Right cardiac atrium (tissue), 5 donors: ENCODE results near the gene TIAL1. TPM values are rescaled to one million over a fixed set of nuclear protein-coding genes. Genes with fewer than 3 reads are reported as not detected.
"Not testable (repeated sequence)": the region's sequence is repeated elsewhere in the genome, so short reads cannot be mapped to it uniquely, and the experiment has no call there.

Experiments used
- ATAC-seq, 2 donors: fragments of 200-7000 bp; cut with Tn5 transposase; one replicate each; pipeline versions ENCODE4 v1.8.0 to v1.9.1; 2020; ENCODE audit warnings: moderate library complexity in 2 of 2, mild to moderate bottlenecking in 1 of 2
- DNase-seq, 3 donors: peaks; one replicate each; pipeline ENCODE4 v3.0.0-alpha.2; 2020
- H3K27ac ChIP-seq: one replicate; pipeline ENCODE4 v1.5.1; 2013; ENCODE audit warnings: mild to moderate bottlenecking, low read length, control low read depth, moderate library complexity
- H3K27me3 ChIP-seq: one replicate; pipeline ENCODE4 v1.6.1; 2013; ENCODE audit not compliant: control insufficient read depth, insufficient read depth
- H3K4me1 ChIP-seq: one replicate; pipeline ENCODE4 v1.6.1; 2013; ENCODE audit warnings: low read length; ENCODE audit not compliant: control insufficient read depth, insufficient read depth
- H3K4me3 ChIP-seq: one replicate; pipeline ENCODE4 v1.5.1; 2013; ENCODE audit warnings: low read length, control low read depth
- H3K9me3 ChIP-seq: one replicate; pipeline ENCODE4 v1.6.1; 2013; ENCODE audit warnings: low read length; ENCODE audit not compliant: control insufficient read depth
- WGBS: extraction: QIAGEN DNeasy Blood & Tissue Kit; methylation state at CpG from one replicate; pipeline ENCODE4 v1.1.7; 2013; 5-methylcytosine and 5-hydroxymethylcytosine counted together
- intact Hi-C, 4 donors: fragments of 100-400 bp; cut with DNase I; formaldehyde crosslinking; loops; one replicate each; pipeline versions ENCODE4 v1.11.0 to v1.14.0; 2022 to 2023
- polyA plus RNA-seq: library from polyadenylated mRNA; stranded (reverse); fragments of 200-250 nt; gene quantifications from one replicate; pipeline ENCODE4 v1.2.3, GENCODE V29; 2013
- total RNA-seq, 4 donors: library from RNA; stranded (reverse); fragmentation: NEBNext Ultra II Directional; extraction: Animal tissue kit (Norgen Biotek cat#: 25700); gene quantifications; one replicate each; pipeline ENCODE4 v1.2.1, GENCODE V29; 2021
- donor health status: healthy with polysubstance abuse.
- donor health status: DM: no; HTN: yes; CAD: no.
- donor health status: DM: no; HTN: no; CAD: no.
- donor health status: DM: no; HTN: yes; CAD: no; lungs with severe emphysema.
- donor health status: DM: yes; HTN: yes; CAD: no.

TIAL1 gene
- total and polyA plus RNA-seq, 5 donors = 37.7 to 92.6 (median 84.1) TPM

DNA sequence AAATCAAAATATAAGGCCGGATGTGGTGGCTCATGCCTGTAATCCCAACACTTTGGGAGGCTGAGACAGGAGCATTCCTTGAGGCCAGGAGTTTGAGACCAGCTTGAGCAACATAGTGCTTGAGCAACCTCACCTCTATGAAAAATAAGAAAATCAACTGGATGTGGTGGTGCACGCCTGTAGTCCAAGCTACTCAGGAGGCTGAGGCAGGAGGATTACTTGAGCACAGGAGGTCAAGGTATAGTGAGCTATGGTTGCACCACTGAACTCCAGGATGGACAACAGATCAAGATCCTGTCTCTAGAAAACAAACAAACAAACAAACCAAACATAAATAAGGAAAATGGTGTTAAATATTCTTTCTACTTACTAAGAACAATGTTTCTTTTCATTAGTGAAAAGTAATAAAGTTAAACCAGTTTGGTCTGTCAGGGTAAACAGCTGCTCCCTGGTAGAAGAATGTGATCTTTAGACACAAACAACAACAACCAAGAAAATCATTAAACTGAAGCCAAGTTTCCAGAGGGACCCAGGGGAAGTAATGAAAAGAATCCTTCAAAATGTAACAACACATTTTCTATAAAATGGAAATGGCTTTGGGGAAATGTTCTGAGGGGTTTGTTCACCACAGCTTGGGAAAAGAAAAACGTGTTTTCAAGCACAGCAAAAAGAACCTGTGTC, 36.9 kb upstream of the TIAL1 start:
- ATAC-seq = no peak
- peak overlapping the region; percentile 58 for H3K27ac ChIP-seq
- no peak overlapping the region for H3K4me3 ChIP-seq
- no peaks in the 10 kb centered on the region for H3K4me1 ChIP-seq
- DNase-seq = no peak
- intact Hi-C loops = no loop called here
- H3K9me3 ChIP-seq = no peaks in the 10 kb centered on the region
- H3K27me3 ChIP-seq = no peaks in the 10 kb centered on the region
- WGBS = 76% methylated on average over 3 of the region's 3 CpGs

DNA sequence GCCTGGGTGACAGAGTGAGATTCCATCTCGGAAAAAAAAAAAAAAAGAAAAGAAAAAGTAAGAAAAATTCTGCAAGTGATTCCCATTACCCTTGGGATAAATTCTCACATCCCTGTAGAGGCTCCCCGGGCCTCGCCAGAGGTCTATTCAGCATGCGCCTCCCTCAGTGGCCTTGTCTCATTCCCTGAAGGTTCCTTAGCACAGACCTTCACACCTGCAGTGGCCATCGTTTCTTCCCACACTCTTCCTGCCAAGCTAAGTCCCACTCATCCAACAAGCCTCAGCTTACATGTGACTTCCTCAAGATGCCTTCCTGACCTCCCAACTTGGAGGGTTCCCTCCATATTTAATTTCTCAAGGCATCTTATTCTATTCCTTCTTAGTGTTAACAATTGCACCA, 33.5 kb upstream of the TIAL1 start:
- intact Hi-C loops = no loop called here
- Histone ChIP-seq H3K27ac (no peak overlapping the region), H3K27me3 (no peaks in the 10 kb centered on the region), H3K4me1 (no peaks in the 10 kb centered on the region), H3K9me3 (no peaks in the 10 kb centered on the region), H3K4me3 (no peak overlapping the region)
- ATAC-seq = no peak
- 84% methylated on average over 5 of the region's 5 CpGs for WGBS
- DNase-seq = no peak

DNA sequence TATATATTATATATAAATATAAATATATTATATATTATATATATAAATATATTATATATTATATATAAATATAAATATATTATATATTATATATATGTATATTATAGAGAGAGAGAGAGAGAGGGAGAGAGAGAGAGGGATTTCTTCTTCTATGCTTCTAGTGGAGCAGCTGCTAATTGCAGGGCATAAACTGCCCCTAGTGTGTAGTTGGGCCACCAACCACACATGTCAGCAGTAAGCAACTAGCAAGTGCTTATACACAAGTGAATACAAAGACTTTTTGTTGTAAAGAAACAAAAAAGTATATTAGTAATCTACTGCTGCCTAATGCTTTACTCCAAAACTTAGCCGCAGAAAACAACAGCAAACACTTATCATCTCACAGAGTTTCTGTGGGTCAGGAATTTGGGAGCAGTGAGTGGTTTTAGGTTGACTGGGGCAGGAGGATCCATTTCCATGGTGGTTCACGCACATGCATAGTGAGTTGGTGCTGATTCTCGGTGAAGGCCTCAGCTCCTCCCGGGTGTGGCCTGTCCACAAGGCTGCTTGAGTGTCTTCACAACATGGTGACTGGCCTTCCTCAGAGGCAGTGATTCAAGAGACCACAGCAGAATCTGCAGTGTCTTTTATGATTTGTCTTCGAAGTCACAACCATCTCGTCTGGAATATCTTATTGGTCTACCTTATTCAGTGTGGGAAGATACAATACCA, 29.0 kb upstream of the TIAL1 start:
- 93% methylated on average over 6 of the region's 6 CpGs for WGBS
- Histone ChIP-seq H3K27me3 (no peaks in the 10 kb centered on the region), H3K27ac (no peak overlapping the region), H3K9me3 (no peaks in the 10 kb centered on the region), H3K4me1 (no peaks in the 10 kb centered on the region), H3K4me3 (no peak overlapping the region)
- intact Hi-C loops = no loop called here
- ATAC-seq (no peak), DNase-seq (no peak)

DNA sequence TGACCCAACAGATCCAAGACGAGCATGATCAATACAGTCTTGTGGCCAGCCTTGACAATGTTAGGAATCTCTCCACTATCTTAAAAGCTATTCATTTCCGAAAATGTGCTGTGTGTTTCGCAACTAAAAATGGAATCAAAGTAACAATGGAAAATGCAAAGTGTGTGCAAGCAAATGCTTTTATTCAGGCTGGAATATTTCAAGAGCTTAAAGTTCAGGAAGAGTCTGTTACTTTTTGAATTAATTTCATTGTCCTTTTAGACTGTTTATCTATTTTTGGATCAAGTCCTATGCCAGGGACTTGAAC, 24.3 kb upstream of the TIAL1 start:
- Histone ChIP-seq H3K27ac (no peak overlapping the region), H3K4me3 (no peak overlapping the region), H3K27me3 (no peaks in the 10 kb centered on the region), H3K4me1 (peaks cover 3% of the 10 kb centered on the region), H3K9me3 (no peaks in the 10 kb centered on the region)
- WGBS = 62% methylated on average over 3 of the region's 3 CpGs
- intact Hi-C loops = no loop called here
- ATAC-seq = no peak
- no peak for DNase-seq

DNA sequence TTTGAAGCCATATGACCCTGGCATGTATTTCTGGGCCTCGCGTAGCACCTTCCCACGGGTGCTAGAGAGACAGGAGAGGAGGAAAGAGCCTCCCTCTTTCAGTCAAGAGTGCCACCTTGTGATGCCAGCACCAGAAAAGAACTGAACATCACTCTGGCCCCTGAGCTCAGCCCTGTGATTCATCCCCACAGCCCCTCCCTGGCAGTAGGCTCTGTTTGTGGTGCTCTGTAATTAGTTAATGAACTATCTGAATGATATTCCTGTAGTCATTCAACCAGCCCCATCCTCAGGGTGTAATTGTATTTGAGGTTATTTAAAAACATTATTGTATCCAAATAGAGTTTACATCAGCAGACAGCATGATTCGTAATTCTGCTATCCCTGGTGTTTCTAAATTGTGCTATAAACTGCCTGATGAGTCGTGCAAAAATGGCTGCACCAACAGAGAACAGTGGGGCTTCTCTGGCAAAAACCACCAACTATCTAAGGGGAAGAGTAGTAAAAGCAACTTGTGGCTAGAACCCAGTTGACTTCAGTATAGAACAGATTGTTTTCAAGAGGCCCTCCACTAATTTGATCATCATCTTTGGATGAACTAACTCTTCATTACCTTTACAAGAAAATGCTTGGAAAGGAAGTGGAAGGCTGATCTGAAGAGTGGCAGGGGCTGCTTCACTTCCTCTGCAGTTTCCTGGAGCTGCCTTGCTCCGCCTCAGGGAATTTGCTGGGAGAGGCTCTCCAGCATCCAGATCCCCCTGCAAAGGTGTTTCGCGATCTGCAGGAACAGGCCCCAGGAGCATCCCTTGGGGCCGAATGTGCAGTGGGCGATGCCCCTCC, 23.7 kb upstream of the TIAL1 start:
- 67% methylated on average over 10 of the region's 10 CpGs for WGBS
- H3K4me1 ChIP-seq = peaks cover 3% of the 10 kb centered on the region
- H3K27me3 ChIP-seq = no peaks in the 10 kb centered on the region
- no peak for ATAC-seq
- H3K27ac ChIP-seq = no peak overlapping the region
- H3K9me3 ChIP-seq = no peaks in the 10 kb centered on the region
- no peak overlapping the region for H3K4me3 ChIP-seq
- no peak for DNase-seq
- intact Hi-C loops = no loop called here

DNA sequence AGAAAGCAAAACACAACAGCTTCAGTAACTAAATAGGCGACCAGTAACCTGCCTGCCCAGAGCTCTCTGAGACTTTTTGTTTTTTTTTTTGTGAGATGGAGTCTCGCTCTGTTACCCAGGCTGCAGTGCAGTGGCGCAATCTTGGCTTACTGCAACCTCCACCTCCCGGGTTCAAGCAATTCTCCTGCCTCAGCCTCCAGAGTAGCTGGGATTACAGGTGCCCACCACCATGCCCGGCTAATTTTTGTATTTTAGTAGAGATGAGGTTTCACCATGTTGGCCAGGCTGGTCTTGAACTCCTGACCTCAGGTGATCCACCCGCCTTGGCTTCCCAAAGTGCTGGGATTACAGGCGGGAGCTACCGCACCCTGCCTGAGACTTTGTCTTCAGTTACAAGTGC, 23.0 kb upstream of the TIAL1 start:
- DNase-seq, H3K4me3 ChIP-seq, ATAC-seq, H3K27ac ChIP-seq, H3K9me3 ChIP-seq, H3K27me3 ChIP-seq, H3K4me1 ChIP-seq: not testable (repeated sequence)
- intact Hi-C loops = loop anchor here in 1 of 4 donors (10.0 kb wide), 1 partner anchor 245 kb away; no protein-coding TSS in a partner anchor
- 92% methylated on average over 8 of the region's 8 CpGs for WGBS

DNA sequence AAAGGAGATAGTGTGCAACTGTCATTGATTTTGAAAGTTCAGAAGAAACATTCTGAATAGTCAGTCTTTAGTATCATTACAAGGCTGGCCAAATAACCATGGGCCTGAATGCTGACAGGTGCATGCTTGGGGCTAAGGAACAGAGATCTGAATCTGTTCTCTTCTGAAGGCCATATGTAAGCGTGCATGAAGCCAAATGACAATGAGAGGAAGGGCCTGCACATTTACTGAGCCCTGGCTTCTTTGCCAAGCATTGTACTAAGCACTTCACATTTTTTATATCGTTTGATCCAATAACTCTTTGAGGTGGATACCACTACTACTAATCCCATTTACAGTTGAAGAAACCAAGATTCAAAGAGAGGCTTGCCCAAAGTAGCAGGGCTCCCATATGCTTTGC, 22.5 kb upstream of the TIAL1 start:
- Histone ChIP-seq H3K27me3 (no peaks in the 10 kb centered on the region), H3K4me3 (no peak overlapping the region), H3K27ac (no peak overlapping the region), H3K9me3 (no peaks in the 10 kb centered on the region), H3K4me1 (peaks cover 3% of the 10 kb centered on the region)
- intact Hi-C loops = loop anchor here in 1 of 4 donors (10.0 kb wide), 1 partner anchor 246 kb away; no protein-coding TSS in a partner anchor
- 75% methylated on average over 2 of the region's 2 CpGs for WGBS
- DNase-seq = no peak
- peak in 1 of 2 donors; percentile 20 for ATAC-seq

DNA sequence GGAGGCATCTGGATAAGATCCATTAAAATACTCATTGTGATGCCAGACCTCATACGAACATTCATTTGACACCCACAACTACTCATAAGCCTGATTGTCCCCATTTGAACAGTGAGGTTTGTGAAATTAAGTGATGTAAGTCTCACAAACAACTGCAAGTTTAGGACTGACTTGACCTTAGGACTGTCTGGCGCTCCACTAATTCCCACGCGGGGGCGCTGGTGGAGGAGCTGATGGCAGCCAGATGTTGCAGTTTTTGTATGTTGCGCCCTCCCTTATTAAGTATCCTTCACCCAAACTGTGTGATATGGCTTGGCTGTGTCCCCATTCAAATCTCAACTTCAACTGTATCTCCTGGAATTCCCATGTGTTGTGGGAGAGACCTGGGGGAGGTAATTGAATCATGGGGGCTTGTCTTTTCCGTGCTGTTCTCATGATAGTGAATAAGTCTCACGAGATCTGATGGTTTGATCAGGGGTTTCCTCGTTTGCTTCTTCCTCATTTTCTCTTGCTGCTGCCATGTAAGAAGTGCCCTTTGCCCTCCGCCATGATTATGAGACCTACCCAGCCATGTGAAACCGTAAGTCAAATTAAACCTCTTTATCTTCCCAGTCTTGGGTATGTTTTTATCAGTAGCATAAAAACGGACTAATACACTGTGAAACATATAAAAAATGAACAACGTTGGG, 20.3 kb upstream of the TIAL1 start:
- H3K4me3 ChIP-seq = no peak overlapping the region
- intact Hi-C loops = loop anchor here in 1 of 4 donors (10.0 kb wide), 1 partner anchor 248 kb away; no protein-coding TSS in a partner anchor
- H3K27me3 ChIP-seq = no peaks in the 10 kb centered on the region
- 63% methylated on average over 13 of the region's 13 CpGs for WGBS
- ATAC-seq (no peak), DNase-seq (peak; percentile 52 to 66 (median 64))
- no peak overlapping the region for H3K27ac ChIP-seq
- peaks cover 3% of the 10 kb centered on the region for H3K4me1 ChIP-seq
- H3K9me3 ChIP-seq = no peaks in the 10 kb centered on the region

DNA sequence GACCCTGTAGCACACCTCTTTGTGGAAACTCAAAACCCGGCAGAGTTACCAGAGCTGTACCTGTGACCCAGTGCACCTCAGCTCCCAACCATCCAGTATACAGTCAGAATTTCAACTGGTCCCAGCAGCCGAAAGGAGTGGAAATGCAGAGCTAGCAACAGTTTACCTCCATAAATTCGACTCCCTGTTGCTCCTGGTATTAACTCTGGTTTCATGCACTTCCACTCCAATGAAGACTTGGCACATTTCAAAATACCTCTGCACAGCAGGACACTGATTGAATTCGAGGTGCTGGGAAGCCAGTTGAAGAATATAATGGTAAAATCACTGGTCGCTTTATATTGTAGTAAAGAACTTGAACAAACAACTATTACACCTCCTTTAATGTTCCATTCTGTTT, 17.9 kb upstream of the TIAL1 start:
- Histone ChIP-seq H3K4me1 (peaks cover 3% of the 10 kb centered on the region), H3K4me3 (no peak overlapping the region), H3K9me3 (no peaks in the 10 kb centered on the region), H3K27ac (no peak overlapping the region), H3K27me3 (no peaks in the 10 kb centered on the region)
- ATAC-seq = no peak
- intact Hi-C loops = loop anchor here in 1 of 4 donors (10.0 kb wide), 1 partner anchor 250 kb away; no protein-coding TSS in a partner anchor
- WGBS = 87% methylated on average over 5 of the region's 5 CpGs
- DNase-seq = no peak

DNA sequence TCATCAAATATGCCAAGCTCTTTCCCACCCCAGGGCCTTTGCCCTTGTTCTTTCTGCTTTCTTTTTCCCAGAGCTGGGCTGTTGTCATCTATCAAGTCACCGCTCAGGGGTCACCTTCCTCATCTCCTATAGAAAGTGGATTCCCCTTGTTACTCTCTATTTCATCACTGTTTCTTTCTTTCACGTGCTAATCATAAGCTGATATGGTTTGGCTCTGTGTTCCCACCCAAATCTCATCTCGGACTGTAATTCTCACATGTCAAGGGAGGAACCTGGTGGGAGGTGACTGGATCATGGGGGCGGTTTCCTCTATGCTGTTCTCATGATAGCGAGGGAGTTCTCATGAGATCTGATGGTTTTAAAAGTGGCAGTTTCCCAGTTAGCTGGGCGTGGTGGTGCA, 17.0 kb upstream of the TIAL1 start:
- DNase-seq (no peak), ATAC-seq (no peak)
- WGBS = 75% methylated on average over 6 of the region's 6 CpGs
- intact Hi-C loops = loop anchor here in 1 of 4 donors (10.0 kb wide), 1 partner anchor 251 kb away; no protein-coding TSS in a partner anchor
- Histone ChIP-seq H3K9me3 (no peaks in the 10 kb centered on the region), H3K27ac (no peak overlapping the region), H3K4me3 (no peak overlapping the region), H3K27me3 (no peaks in the 10 kb centered on the region), H3K4me1 (no peaks in the 10 kb centered on the region)
